ENCODE data around the gene NUDCD3. TPM values are rescaled to one million over a fixed set of nuclear protein-coding genes. Genes with fewer than 3 reads are reported as not detected.

Gene NUDCD3
- total RNA-seq, 1 donor from 2014 or later, result 35.4 TPM

DNA sequence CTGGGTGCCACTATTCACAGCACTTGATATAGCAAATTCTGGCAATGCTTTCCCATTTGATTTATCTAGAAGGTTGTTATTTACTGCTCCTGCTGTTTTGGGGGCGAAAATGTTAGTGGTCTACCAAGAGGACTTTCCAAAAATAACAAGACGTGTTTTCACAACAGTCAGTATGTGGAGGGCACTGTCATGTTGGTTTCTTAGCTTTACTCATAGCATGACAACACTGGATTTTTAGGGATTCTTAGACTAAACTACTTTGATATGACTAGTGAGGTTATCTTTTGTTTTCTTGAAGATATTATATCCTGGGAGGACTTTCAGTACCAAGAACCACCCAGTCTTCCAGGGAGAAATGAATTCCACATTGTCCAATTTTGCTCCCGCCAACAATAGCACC, 49.4 kb downstream of the NUDCD3 start:
- H3F3A ChIP-seq (ENCODE audit: low read depth), result no peaks in the 10 kb centered on the region
- H3K4me1 ChIP-seq, result no peaks in the 10 kb centered on the region
- H3K9me3 ChIP-seq (ENCODE audit: low read depth), result no peaks in the 10 kb centered on the region
- H3K9ac ChIP-seq, result no peak overlapping the region
- H3K27ac ChIP-seq, result no peak overlapping the region
- no peaks in the 10 kb centered on the region for H3K36me3 ChIP-seq
- peaks cover 28% of the 10 kb centered on the region for H4K20me1 ChIP-seq (ENCODE audit: low read depth)
- no peak for DNase-seq (ENCODE audit: low spot score)
- no peaks in the 10 kb centered on the region for H3K27me3 ChIP-seq
- Mint-ChIP-seq H3K27me3 (ENCODE audit: insufficient read depth, low read depth) (peaks cover 2% of the 10 kb centered on the region), H3K4me1 (no peaks in the 10 kb centered on the region), H3K27ac (no peak overlapping the region), H3K9me3 (no peaks in the 10 kb centered on the region), H3K36me3 (peaks cover 15% of the 10 kb centered on the region), H3K4me3 (no peak overlapping the region)
- TF ChIP-seq, protein P1, sequence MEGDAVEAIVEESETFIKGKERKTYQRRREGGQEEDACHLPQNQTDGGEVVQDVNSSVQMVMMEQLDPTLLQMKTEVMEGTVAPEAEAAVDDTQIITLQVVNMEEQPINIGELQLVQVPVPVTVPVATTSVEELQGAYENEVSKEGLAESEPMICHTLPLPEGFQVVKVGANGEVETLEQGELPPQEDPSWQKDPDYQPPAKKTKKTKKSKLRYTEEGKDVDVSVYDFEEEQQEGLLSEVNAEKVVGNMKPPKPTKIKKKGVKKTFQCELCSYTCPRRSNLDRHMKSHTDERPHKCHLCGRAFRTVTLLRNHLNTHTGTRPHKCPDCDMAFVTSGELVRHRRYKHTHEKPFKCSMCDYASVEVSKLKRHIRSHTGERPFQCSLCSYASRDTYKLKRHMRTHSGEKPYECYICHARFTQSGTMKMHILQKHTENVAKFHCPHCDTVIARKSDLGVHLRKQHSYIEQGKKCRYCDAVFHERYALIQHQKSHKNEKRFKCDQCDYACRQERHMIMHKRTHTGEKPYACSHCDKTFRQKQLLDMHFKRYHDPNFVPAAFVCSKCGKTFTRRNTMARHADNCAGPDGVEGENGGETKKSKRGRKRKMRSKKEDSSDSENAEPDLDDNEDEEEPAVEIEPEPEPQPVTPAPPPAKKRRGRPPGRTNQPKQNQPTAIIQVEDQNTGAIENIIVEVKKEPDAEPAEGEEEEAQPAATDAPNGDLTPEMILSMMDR (IDR thresholded peaks at IDR 0.05), result no peak
- no peak for TF ChIP-seq EZH2phosphoT487 (IDR thresholded peaks at IDR 0.05)
- TF ChIP-seq EZH2 (IDR thresholded peaks at IDR 0.05), result no peak
- H3K4me3 ChIP-seq, result no peak overlapping the region
- H2AFZ ChIP-seq (replicated peaks), result no peak overlapping the region
- H3K79me2 ChIP-seq (ENCODE audit: low read depth), result peaks cover 39% of the 10 kb centered on the region
- no peak overlapping the region for H3K4me2 ChIP-seq

GRCh38 chr7:44440577-44441078, 49.8 kb downstream of the NUDCD3 start:
- peaks cover 2% of the 10 kb centered on the region for H3K27me3 Mint-ChIP-seq (ENCODE audit: insufficient read depth, low read depth)
- H3K79me2 ChIP-seq (ENCODE audit: low read depth), result peaks cover 37% of the 10 kb centered on the region
- H3K9me3 Mint-ChIP-seq, result no peaks in the 10 kb centered on the region
- no peaks in the 10 kb centered on the region for H3K4me1 ChIP-seq
- H3K36me3 ChIP-seq, result no peaks in the 10 kb centered on the region
- no peaks in the 10 kb centered on the region for H3F3A ChIP-seq (ENCODE audit: low read depth)
- no peak overlapping the region for H2AFZ ChIP-seq (replicated peaks)
- H3K27me3 ChIP-seq, result no peaks in the 10 kb centered on the region
- H3K4me3 Mint-ChIP-seq, result no peak overlapping the region
- H3K36me3 Mint-ChIP-seq, result peaks cover 14% of the 10 kb centered on the region
- no peak overlapping the region for H3K9ac ChIP-seq
- H4K20me1 ChIP-seq (ENCODE audit: low read depth), result peaks cover 33% of the 10 kb centered on the region
- no peak overlapping the region for H3K27ac ChIP-seq
- TF ChIP-seq EZH2 (IDR thresholded peaks at IDR 0.05), result no peak
- TF ChIP-seq, protein P1 (IDR thresholded peaks at IDR 0.05), result no peak
- TF ChIP-seq EZH2phosphoT487 (IDR thresholded peaks at IDR 0.05), result no peak
- H3K4me1 Mint-ChIP-seq, result no peaks in the 10 kb centered on the region
- H3K9me3 ChIP-seq (ENCODE audit: low read depth), result no peaks in the 10 kb centered on the region
- H3K4me2 ChIP-seq, result no peak overlapping the region
- no peak for DNase-seq (ENCODE audit: low spot score)
- H3K4me3 ChIP-seq, result no peak overlapping the region
- H3K27ac Mint-ChIP-seq, result no peak overlapping the region

- peaks cover 33% of the 10 kb centered on the region for H4K20me1 ChIP-seq (ENCODE audit: low read depth)
Observed at GRCh38 chr7:44439926-44440325, 50.5 kb downstream of the NUDCD3 start.

More at GRCh38 chr7:44439926-44440325, 50.5 kb downstream of the NUDCD3 start:
- no peaks in the 10 kb centered on the region for H3F3A ChIP-seq (ENCODE audit: low read depth)
- Mint-ChIP-seq H3K27ac (no peak overlapping the region), H3K4me3 (no peak overlapping the region), H3K36me3 (peaks cover 9% of the 10 kb centered on the region), H3K9me3 (no peaks in the 10 kb centered on the region), H3K4me1 (no peaks in the 10 kb centered on the region), H3K27me3 (ENCODE audit: insufficient read depth, low read depth) (peaks cover 2% of the 10 kb centered on the region)
- no peaks in the 10 kb centered on the region for H3K36me3 ChIP-seq
- H3K4me2 ChIP-seq, result no peak overlapping the region
- H3K27me3 ChIP-seq, result no peaks in the 10 kb centered on the region
- DNase-seq (ENCODE audit: low spot score), result no peak
- H3K9ac ChIP-seq, result no peak overlapping the region
- no peak overlapping the region for H3K27ac ChIP-seq
- H3K4me1 ChIP-seq, result no peaks in the 10 kb centered on the region
- TF ChIP-seq EZH2 (IDR thresholded peaks at IDR 0.05) (no peak), EZH2phosphoT487 (IDR thresholded peaks at IDR 0.05) (no peak)
- TF ChIP-seq, protein P1 (IDR thresholded peaks at IDR 0.05), result no peak
- no peak overlapping the region for H3K4me3 ChIP-seq
- H3K9me3 ChIP-seq (ENCODE audit: low read depth), result no peaks in the 10 kb centered on the region
- peaks cover 30% of the 10 kb centered on the region for H3K79me2 ChIP-seq (ENCODE audit: low read depth)
- no peak overlapping the region for H2AFZ ChIP-seq (replicated peaks)
